ENCODE data around the gene SPRY4.
A peak's percentile ranks its signal among the peaks of the same experiment; 100 is the strongest.

The SPRY4 gene

GRCh38 chr5:142320851-142321560 is 3.8 kb downstream of the SPRY4 start:
- Histone ChIP-seq H3K9ac (ENCODE audit: low read depth, low read length) (peak overlapping the region; percentile 35), H3K36me3 (ENCODE audit: control insufficient read depth, insufficient read depth, low read length) (peaks cover 33% of the 10 kb centered on the region), H3K4me1 (ENCODE audit: control insufficient read depth, insufficient read depth, low read length) (peaks cover 54% of the 10 kb centered on the region), H3K27me3 (ENCODE audit: control insufficient read depth, insufficient read depth, low read length) (peaks cover 10% of the 10 kb centered on the region; the same call in 1 of the 2 replicates), H3K27ac (ENCODE audit: low read depth, low read length) (peak overlapping the region; percentile 11), H3K9me3 (ENCODE audit: control insufficient read depth, insufficient read depth, low read length) (no peaks in the 10 kb centered on the region), H3K4me3 (ENCODE audit: low read depth, low read length) (peak overlapping the region; percentile 80)

GRCh38 chr5:142320430-142320738 is 4.4 kb downstream of the SPRY4 start:
- no peak overlapping the region for H3K9ac ChIP-seq (ENCODE audit: low read depth, low read length)
- H3K9me3 ChIP-seq (ENCODE audit: control insufficient read depth, insufficient read depth, low read length), result no peaks in the 10 kb centered on the region
- peaks cover 10% of the 10 kb centered on the region; the same call in 1 of the 2 replicates for H3K27me3 ChIP-seq (ENCODE audit: control insufficient read depth, insufficient read depth, low read length)
- H3K4me1 ChIP-seq (ENCODE audit: control insufficient read depth, insufficient read depth, low read length), result peaks cover 54% of the 10 kb centered on the region
- H3K27ac ChIP-seq (ENCODE audit: low read depth, low read length), result peak overlapping the region; percentile 11
- H3K4me3 ChIP-seq (ENCODE audit: low read depth, low read length), result peak overlapping the region; percentile 80
- H3K36me3 ChIP-seq (ENCODE audit: control insufficient read depth, insufficient read depth, low read length), result peaks cover 39% of the 10 kb centered on the region

DNA sequence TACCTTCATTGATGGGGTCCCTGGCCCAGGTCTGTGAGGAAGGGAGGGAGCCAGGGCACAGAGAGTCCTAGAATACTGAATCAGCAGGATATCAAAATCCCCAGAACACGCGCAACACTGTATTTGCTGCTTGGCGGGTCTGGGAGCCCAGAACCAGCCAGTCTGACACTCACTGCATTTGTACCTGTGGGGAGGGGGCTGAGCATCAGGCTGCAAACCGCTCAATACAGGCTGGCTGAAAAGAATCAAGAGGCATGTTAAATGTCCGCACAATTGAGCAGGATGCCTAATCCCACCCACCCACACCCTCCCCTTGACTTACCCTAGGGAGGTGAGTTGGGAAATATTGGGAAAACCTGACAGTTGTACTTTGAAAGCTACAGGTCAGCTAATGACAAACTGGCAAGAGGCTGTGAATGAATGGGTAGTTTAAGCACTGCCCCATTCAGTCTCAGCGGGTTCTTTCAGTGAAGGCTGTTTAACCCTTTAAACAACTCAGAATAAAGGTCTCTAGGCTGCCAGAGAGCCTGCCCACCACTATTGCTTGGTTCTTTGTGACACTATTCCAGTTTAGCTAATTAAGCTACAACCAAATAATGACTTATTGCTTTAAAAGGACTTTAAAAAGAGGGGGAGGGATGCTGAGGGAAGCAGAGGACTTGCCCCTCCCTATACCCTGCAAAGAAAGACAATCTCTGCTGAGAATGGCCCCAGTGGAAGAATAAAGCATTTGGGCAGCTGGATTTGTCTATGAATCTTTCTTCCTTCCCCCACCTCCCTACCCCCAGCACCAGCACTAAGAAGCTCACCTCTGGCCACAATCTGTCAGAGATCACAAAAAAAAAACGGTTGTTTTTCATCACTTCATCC is 5.0 kb downstream of the SPRY4 start:
- peak overlapping the region; percentile 53 for H3K27ac ChIP-seq (ENCODE audit: low read depth, low read length)
- H3K27me3 ChIP-seq (ENCODE audit: control insufficient read depth, insufficient read depth, low read length), result peaks cover 10% of the 10 kb centered on the region; the same call in 1 of the 2 replicates
- H3K9me3 ChIP-seq (ENCODE audit: control insufficient read depth, insufficient read depth, low read length), result no peaks in the 10 kb centered on the region
- H3K9ac ChIP-seq (ENCODE audit: low read depth, low read length), result no peak overlapping the region
- H3K36me3 ChIP-seq (ENCODE audit: control insufficient read depth, insufficient read depth, low read length), result peaks cover 44% of the 10 kb centered on the region
- peaks cover 54% of the 10 kb centered on the region for H3K4me1 ChIP-seq (ENCODE audit: control insufficient read depth, insufficient read depth, low read length)
- H3K4me3 ChIP-seq (ENCODE audit: low read depth, low read length), result peak overlapping the region; percentile 80

- Histone ChIP-seq H3K27me3 (ENCODE audit: control insufficient read depth, insufficient read depth, low read length) (peaks cover 10% of the 10 kb centered on the region; the same call in 1 of the 2 replicates), H3K4me3 (ENCODE audit: low read depth, low read length) (peak overlapping the region; percentile 80), H3K27ac (ENCODE audit: low read depth, low read length) (peak overlapping the region; percentile 53), H3K4me1 (ENCODE audit: control insufficient read depth, insufficient read depth, low read length) (peaks cover 54% of the 10 kb centered on the region), H3K9me3 (ENCODE audit: control insufficient read depth, insufficient read depth, low read length) (no peaks in the 10 kb centered on the region), H3K36me3 (ENCODE audit: control insufficient read depth, insufficient read depth, low read length) (peaks cover 51% of the 10 kb centered on the region), H3K9ac (ENCODE audit: low read depth, low read length) (no peak overlapping the region)
These were observed 5.7 kb downstream of the SPRY4 start for GRCh38 chr5:142319105-142319504.

GRCh38 chr5:142317753-142318152 is 7.1 kb downstream of the SPRY4 start:
- Histone ChIP-seq H3K9me3 (ENCODE audit: control insufficient read depth, insufficient read depth, low read length) (no peaks in the 10 kb centered on the region), H3K4me1 (ENCODE audit: control insufficient read depth, insufficient read depth, low read length) (peaks cover 56% of the 10 kb centered on the region), H3K27ac (ENCODE audit: low read depth, low read length) (no peak overlapping the region), H3K4me3 (ENCODE audit: low read depth, low read length) (no peak overlapping the region), H3K9ac (ENCODE audit: low read depth, low read length) (peak overlapping the region; percentile 31; the same call in 1 of the 2 replicates), H3K27me3 (ENCODE audit: control insufficient read depth, insufficient read depth, low read length) (no peaks in the 10 kb centered on the region), H3K36me3 (ENCODE audit: control insufficient read depth, insufficient read depth, low read length) (peaks cover 64% of the 10 kb centered on the region)

DNA sequence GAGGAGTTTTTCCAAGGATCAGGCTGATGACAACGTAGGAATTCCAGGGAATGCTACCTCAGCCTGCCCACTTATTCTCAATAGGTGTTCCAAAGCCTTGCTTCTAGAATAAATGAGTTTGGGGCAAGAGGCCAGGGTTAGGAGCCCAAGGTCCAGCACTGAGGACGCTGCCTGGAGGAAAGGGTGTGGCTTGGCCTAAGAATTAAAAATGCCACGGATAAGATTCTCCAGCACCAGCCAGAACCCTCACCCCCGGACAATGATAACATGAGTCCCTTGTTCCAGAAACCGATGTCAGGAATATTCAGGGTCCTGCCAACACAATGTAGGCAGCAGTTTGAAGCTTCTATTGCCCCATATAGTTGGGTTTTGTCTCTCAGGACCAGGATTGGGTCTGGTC is 7.6 kb downstream of the SPRY4 start:
- H3K36me3 ChIP-seq (ENCODE audit: control insufficient read depth, insufficient read depth, low read length), result peaks cover 70% of the 10 kb centered on the region
- H3K27ac ChIP-seq (ENCODE audit: low read depth, low read length), result no peak overlapping the region
- no peaks in the 10 kb centered on the region for H3K27me3 ChIP-seq (ENCODE audit: control insufficient read depth, insufficient read depth, low read length)
- H3K4me3 ChIP-seq (ENCODE audit: low read depth, low read length), result no peak overlapping the region
- no peak overlapping the region for H3K9ac ChIP-seq (ENCODE audit: low read depth, low read length)
- H3K4me1 ChIP-seq (ENCODE audit: control insufficient read depth, insufficient read depth, low read length), result peaks cover 53% of the 10 kb centered on the region
- no peaks in the 10 kb centered on the region for H3K9me3 ChIP-seq (ENCODE audit: control insufficient read depth, insufficient read depth, low read length)

DNA sequence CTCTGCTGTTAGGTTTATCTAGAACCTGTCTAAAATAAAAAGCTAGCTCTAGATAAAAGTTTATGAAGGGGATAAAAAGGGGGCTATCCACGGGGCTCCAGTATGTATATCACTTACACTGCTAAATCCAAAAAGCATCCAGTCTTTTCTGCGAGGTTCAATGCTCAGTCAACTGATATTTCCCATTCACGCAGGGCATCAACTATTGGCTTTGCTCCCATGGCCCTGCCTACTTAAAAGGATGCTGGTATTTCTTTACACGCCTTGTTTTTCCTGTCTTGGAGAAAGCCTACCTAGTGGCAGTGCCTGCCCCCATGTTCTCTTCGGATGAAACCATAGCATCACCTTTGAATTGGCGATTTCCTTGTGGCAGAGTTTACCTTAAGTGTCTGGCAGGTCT is 8.1 kb downstream of the SPRY4 start:
- H3K27me3 ChIP-seq (ENCODE audit: control insufficient read depth, insufficient read depth, low read length), result no peaks in the 10 kb centered on the region
- no peak overlapping the region for H3K9ac ChIP-seq (ENCODE audit: low read depth, low read length)
- H3K4me1 ChIP-seq (ENCODE audit: control insufficient read depth, insufficient read depth, low read length), result peaks cover 50% of the 10 kb centered on the region
- no peak overlapping the region for H3K4me3 ChIP-seq (ENCODE audit: low read depth, low read length)
- peaks cover 75% of the 10 kb centered on the region for H3K36me3 ChIP-seq (ENCODE audit: control insufficient read depth, insufficient read depth, low read length)
- no peaks in the 10 kb centered on the region for H3K9me3 ChIP-seq (ENCODE audit: control insufficient read depth, insufficient read depth, low read length)
- H3K27ac ChIP-seq (ENCODE audit: low read depth, low read length), result no peak overlapping the region

GRCh38 chr5:142316051-142316450 is 8.8 kb downstream of the SPRY4 start:
- Histone ChIP-seq H3K9ac (ENCODE audit: low read depth, low read length) (no peak overlapping the region), H3K27ac (ENCODE audit: low read depth, low read length) (peak overlapping the region; percentile 3), H3K4me1 (ENCODE audit: control insufficient read depth, insufficient read depth, low read length) (peaks cover 44% of the 10 kb centered on the region), H3K9me3 (ENCODE audit: control insufficient read depth, insufficient read depth, low read length) (no peaks in the 10 kb centered on the region), H3K27me3 (ENCODE audit: control insufficient read depth, insufficient read depth, low read length) (no peaks in the 10 kb centered on the region), H3K36me3 (ENCODE audit: control insufficient read depth, insufficient read depth, low read length) (peaks cover 81% of the 10 kb centered on the region), H3K4me3 (ENCODE audit: low read depth, low read length) (no peak overlapping the region)

GRCh38 chr5:142315096-142315900 is 9.5 kb downstream of the SPRY4 start:
- Histone ChIP-seq H3K4me3 (ENCODE audit: low read depth, low read length) (no peak overlapping the region), H3K9me3 (ENCODE audit: control insufficient read depth, insufficient read depth, low read length) (no peaks in the 10 kb centered on the region), H3K27ac (ENCODE audit: low read depth, low read length) (no peak overlapping the region), H3K4me1 (ENCODE audit: control insufficient read depth, insufficient read depth, low read length) (peaks cover 39% of the 10 kb centered on the region), H3K36me3 (ENCODE audit: control insufficient read depth, insufficient read depth, low read length) (peaks cover 88% of the 10 kb centered on the region), H3K9ac (ENCODE audit: low read depth, low read length) (no peak overlapping the region), H3K27me3 (ENCODE audit: control insufficient read depth, insufficient read depth, low read length) (no peaks in the 10 kb centered on the region)

GRCh38 chr5:142314606-142315005 is 10.2 kb downstream of the SPRY4 start:
- H3K27me3 ChIP-seq (ENCODE audit: control insufficient read depth, insufficient read depth, low read length), result no peaks in the 10 kb centered on the region
- H3K9ac ChIP-seq (ENCODE audit: low read depth, low read length), result no peak overlapping the region
- no peak overlapping the region for H3K27ac ChIP-seq (ENCODE audit: low read depth, low read length)
- H3K9me3 ChIP-seq (ENCODE audit: control insufficient read depth, insufficient read depth, low read length), result no peaks in the 10 kb centered on the region
- no peak overlapping the region for H3K4me3 ChIP-seq (ENCODE audit: low read depth, low read length)
- peaks cover 34% of the 10 kb centered on the region for H3K4me1 ChIP-seq (ENCODE audit: control insufficient read depth, insufficient read depth, low read length)
- peaks cover 95% of the 10 kb centered on the region for H3K36me3 ChIP-seq (ENCODE audit: control insufficient read depth, insufficient read depth, low read length)

Measured in HUES48 (cell line).